Inferior parietal cortex (tissue), 1 donor: ENCODE measurements around the gene TIGD4.

ENCODE experiments used
- DNase-seq: peaks from one replicate; pipeline ENCODE4 v3.0.0-alpha.2; 2016; ENCODE audit errors: extremely low spot score

The TIGD4 gene

GRCh38 chr4:152719801-152720556 lies 59.6 kb downstream of the TIGD4 start:
- no peak for DNase-seq
